Panc1 (cell line): ENCODE measurements around the gene RPL36AL. TPM values are rescaled to one million over a fixed set of nuclear protein-coding genes. Genes with fewer than 3 reads are reported as not detected.

ENCODE experiments used
- ATAC-seq: fragments of 200-7000 bp; cut with Tn5 transposase; 2 replicates; pipeline ENCODE4 v1.9.1; 2020; ENCODE audit warnings: mild to moderate bottlenecking, moderate library complexity
- BruUV-seq: library from RNA; stranded (reverse); fragments of 400-500 nt; replicated peaks from 2 replicates; lab custom pipeline; 2021; lab: Mats Ljungman, UMichigan
- CTCF ChIA-PET: fragments of 300-600 bp; sonication (Branson Sonifier 250); formaldehyde crosslinking; loops from one replicate; lab custom pipeline; 2022; ENCODE audit warnings: antibody characterized with exemption; lab: Charles Lee
- POLR2A ChIA-PET: fragments of 300-600 bp; sonication (Branson Sonifier 250); formaldehyde crosslinking; loops from one replicate; lab custom pipeline; 2022; ENCODE audit warnings: antibody characterized with exemption; lab: Charles Lee
- DNase-seq: peaks from one replicate; pipeline ENCODE4 v3.0.0-alpha.2; 2010; ENCODE audit warnings: low read depth, low spot score
- H3K27ac ChIP-seq: 2 replicates; pipeline ENCODE4 v1.5.1; 2011; ENCODE audit warnings: mild to moderate bottlenecking, low read length, inconsistent platforms
- H3K27me3 ChIP-seq: fragments of 200-500 bp; sonication (Bioruptor generic); 2 replicates; pipeline ENCODE4 v1.6.0; 2014; ENCODE audit warnings: low read length, inconsistent platforms; ENCODE audit not compliant: control insufficient read depth, insufficient read depth
- H3K36me3 ChIP-seq: fragments of 200-500 bp; sonication (Bioruptor generic); 2 replicates; pipeline ENCODE4 v1.5.1; 2014; ENCODE audit warnings: inconsistent platforms, mild to moderate bottlenecking, low read length, moderate library complexity; ENCODE audit not compliant: control insufficient read depth, insufficient read depth
- H3K4me1 ChIP-seq: 2 replicates; pipeline ENCODE4 v1.5.1; 2011; ENCODE audit warnings: inconsistent platforms, mild to moderate bottlenecking, low read length, moderate library complexity; ENCODE audit not compliant: control insufficient read depth, insufficient read depth
- H3K4me3 ChIP-seq, 2 experiments: 2 replicates each; pipeline ENCODE4 v1.5.1; 2011 to 2012; ENCODE audit warnings: low read depth in 2 of 2, low read length in 2 of 2, mild to moderate bottlenecking in 2 of 2, inconsistent platforms in 1 of 2, moderate library complexity in 1 of 2
- H3K9me3 ChIP-seq: fragments of 200-500 bp; sonication (Bioruptor generic); 2 replicates; pipeline ENCODE4 v1.5.1; 2014; ENCODE audit warnings: low read depth, mild to moderate bottlenecking, inconsistent platforms, low read length, moderate library complexity; ENCODE audit not compliant: control insufficient read depth, insufficient read depth
- CTCF ChIP-seq: fragments of 450-650 bp; IDR thresholded peaks from 2 replicates; pipeline ENCODE4 v1.5.1; 2017; ENCODE audit warnings: mild to moderate bottlenecking
- POLR2AphosphoS5 ChIP-seq: IDR thresholded peaks from 2 replicates; pipeline ENCODE4 v1.6.1; 2012; ENCODE audit warnings: mild to moderate bottlenecking, low read depth, low read length, moderate library complexity
- REST ChIP-seq, 2 experiments: IDR thresholded peaks; 2 replicates each; pipeline ENCODE4 v1.6.1; 2011 to 2012; ENCODE audit warnings: low read depth in 2 of 2, control low read depth in 1 of 2, low read length in 1 of 2, mild to moderate bottlenecking in 1 of 2, moderate library complexity in 1 of 2; ENCODE audit not compliant: insufficient read depth in 1 of 2
- SIN3A ChIP-seq: IDR thresholded peaks from 2 replicates; pipeline ENCODE4 v1.6.1; 2012; ENCODE audit warnings: low read depth, mild to moderate bottlenecking, low read length, moderate library complexity, borderline replicate concordance; ENCODE audit not compliant: insufficient read depth
- TCF7L2 ChIP-seq: IDR thresholded peaks from 2 replicates; pipeline ENCODE4 v1.6.1; 2011; ENCODE audit warnings: mild to moderate bottlenecking, low read depth, low read length, inconsistent platforms
- in situ Hi-C: cut with HindIII; loops from 2 replicates; pipeline ENCODE4 v1.10.0; 2016; ENCODE audit warnings: low sequenced_read_pairs, low pct_unique_long_range_greater_than_20kb
- intact Hi-C: fragments of 100-400 bp; cut with micrococcal nuclease; formaldehyde crosslinking; loops from one replicate; pipeline ENCODE4 v1.10.0; 2022; ENCODE audit not compliant: unreplicated experiment
- total RNA-seq: library from RNA; stranded (reverse); gene quantifications from one replicate; pipeline ENCODE4 v1.2.1, GENCODE V29; 2021; ENCODE audit not compliant: unreplicated experiment

Gene RPL36AL
- total RNA-seq, 1 experiment from 2014 or later = 136 TPM

DNA sequence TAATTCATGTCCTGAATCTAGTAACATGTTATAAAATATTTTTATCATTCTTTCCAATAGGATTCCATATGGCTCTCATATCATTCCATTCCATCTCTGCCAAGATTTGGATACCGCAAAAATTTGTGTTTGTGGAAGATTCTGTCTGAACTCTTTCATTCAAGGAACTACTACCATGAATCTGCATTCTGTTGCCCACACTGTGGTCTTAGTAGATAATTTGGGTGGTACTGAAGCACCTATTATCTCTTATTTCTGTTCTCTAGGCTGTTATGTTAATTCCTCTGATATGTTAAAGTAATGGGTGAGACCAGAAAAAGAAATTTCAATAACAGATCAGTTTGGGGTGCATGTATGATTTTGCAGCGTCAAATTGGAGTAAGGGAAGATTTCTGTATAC, 6.2 kb downstream of the RPL36AL start:
- CTCF ChIA-PET = no interaction called here
- Histone ChIP-seq H3K4me3 (no peak overlapping the region), H3K27me3 (no peaks in the 10 kb centered on the region), H3K9me3 (no peaks in the 10 kb centered on the region), H3K4me1 (peaks cover 15% of the 10 kb centered on the region; the same call in 1 of the 2 replicates), H3K36me3 (peaks cover 10% of the 10 kb centered on the region), H3K27ac (no peak overlapping the region)
- no TSS peak for BruUV-seq
- DNase-seq (no peak), ATAC-seq (no peak)
- in situ Hi-C loops (no loop called here), intact Hi-C loops (no loop called here)
- POLR2A ChIA-PET = interaction anchor here (0.6 kb wide), 1 partner anchor 19 kb away, joined by 3 read pairs; no protein-coding TSS in a partner anchor
- TF ChIP-seq POLR2AphosphoS5 (no peak), CTCF (no peak), SIN3A (no peak), REST (IDR thresholded peaks at IDR 0.05; ENCODE audit: insufficient read depth in 1 of 2, low read depth in 2 of 2, low read length in 1 of 2) (no peak), TCF7L2 (no peak)

- intact Hi-C loops (no loop called here), in situ Hi-C loops (no loop called here)
- BruUV-seq = no TSS peak
- Histone ChIP-seq H3K4me1 (peaks cover 7% of the 10 kb centered on the region; the same call in 1 of the 2 replicates), H3K4me3 (no peak overlapping the region), H3K27ac (no peak overlapping the region), H3K27me3 (no peaks in the 10 kb centered on the region), H3K36me3 (peaks cover 2% of the 10 kb centered on the region; the same call in 1 of the 2 replicates), H3K9me3 (no peaks in the 10 kb centered on the region)
- ChIA-PET POLR2A (no interaction called here), CTCF (no interaction called here)
- TF ChIP-seq POLR2AphosphoS5 = no peak
- no peak for TF ChIP-seq TCF7L2
- no peak for TF ChIP-seq SIN3A
- no peak for TF ChIP-seq CTCF
- TF ChIP-seq REST (IDR thresholded peaks at IDR 0.05; ENCODE audit: insufficient read depth in 1 of 2, low read depth in 2 of 2, low read length in 1 of 2) = no peak
- ATAC-seq (no peak), DNase-seq (no peak)
Measured at GRCh38 chr14:49612671-49613070, 7.8 kb downstream of the RPL36AL start.
